Measurements from ENCODE around the gene PCMTD2.

PCMTD2 gene

GRCh38 chr20:64255361-64256281 lies at the start of gene PCMTD2:
Gene PCMTD2, plus strand, starts transcription at chr20:64255748. Its CDS starts 4,218 bp downstream, at chr20:64259966.
- TF ChIP-seq, protein P1, sequence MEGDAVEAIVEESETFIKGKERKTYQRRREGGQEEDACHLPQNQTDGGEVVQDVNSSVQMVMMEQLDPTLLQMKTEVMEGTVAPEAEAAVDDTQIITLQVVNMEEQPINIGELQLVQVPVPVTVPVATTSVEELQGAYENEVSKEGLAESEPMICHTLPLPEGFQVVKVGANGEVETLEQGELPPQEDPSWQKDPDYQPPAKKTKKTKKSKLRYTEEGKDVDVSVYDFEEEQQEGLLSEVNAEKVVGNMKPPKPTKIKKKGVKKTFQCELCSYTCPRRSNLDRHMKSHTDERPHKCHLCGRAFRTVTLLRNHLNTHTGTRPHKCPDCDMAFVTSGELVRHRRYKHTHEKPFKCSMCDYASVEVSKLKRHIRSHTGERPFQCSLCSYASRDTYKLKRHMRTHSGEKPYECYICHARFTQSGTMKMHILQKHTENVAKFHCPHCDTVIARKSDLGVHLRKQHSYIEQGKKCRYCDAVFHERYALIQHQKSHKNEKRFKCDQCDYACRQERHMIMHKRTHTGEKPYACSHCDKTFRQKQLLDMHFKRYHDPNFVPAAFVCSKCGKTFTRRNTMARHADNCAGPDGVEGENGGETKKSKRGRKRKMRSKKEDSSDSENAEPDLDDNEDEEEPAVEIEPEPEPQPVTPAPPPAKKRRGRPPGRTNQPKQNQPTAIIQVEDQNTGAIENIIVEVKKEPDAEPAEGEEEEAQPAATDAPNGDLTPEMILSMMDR (IDR thresholded peaks at IDR 0.05; ENCODE audit: low read depth, low read length): no peak
- peak within 1 kb of the TSS; percentile 79 to 83 for H3K4me3 ChIP-seq (replicated peaks in 1 of 2; ENCODE audit: low read depth in 2 of 2, low read length in 2 of 2)
- DNase-seq (ENCODE audit: low read depth in 2 of 2): peak; percentile 84 to 87

GRCh38 chr20:64206614-64207013 lies 48.9 kb upstream of the PCMTD2 start:
- DNase-seq (ENCODE audit: low read depth in 2 of 2): no peak
- TF ChIP-seq, protein P1 (IDR thresholded peaks at IDR 0.05; ENCODE audit: low read depth, low read length): no peak
- H3K4me3 ChIP-seq (replicated peaks in 1 of 2; ENCODE audit: low read depth in 2 of 2, low read length in 2 of 2): no peak overlapping the region

- TF ChIP-seq, protein P1 (IDR thresholded peaks at IDR 0.05; ENCODE audit: low read depth, low read length): no peak
- DNase-seq (ENCODE audit: low read depth in 2 of 2): no peak
- no peak overlapping the region for H3K4me3 ChIP-seq (replicated peaks in 1 of 2; ENCODE audit: low read depth in 2 of 2, low read length in 2 of 2)
These were observed 47.6 kb upstream of the PCMTD2 start for GRCh38 chr20:64207641-64208590.

- TF ChIP-seq, protein P1 (IDR thresholded peaks at IDR 0.05; ENCODE audit: low read depth, low read length): no peak
- no peak for DNase-seq (ENCODE audit: low read depth in 2 of 2)
- no peak overlapping the region for H3K4me3 ChIP-seq (replicated peaks in 1 of 2; ENCODE audit: low read depth in 2 of 2, low read length in 2 of 2)
These were observed 46.4 kb upstream of the PCMTD2 start for GRCh38 chr20:64209148-64209547.

- no peak overlapping the region for H3K4me3 ChIP-seq (replicated peaks in 1 of 2; ENCODE audit: low read depth in 2 of 2, low read length in 2 of 2)
- TF ChIP-seq, protein P1 (IDR thresholded peaks at IDR 0.05; ENCODE audit: low read depth, low read length): no peak
- no peak for DNase-seq (ENCODE audit: low read depth in 2 of 2)
These were observed 44.7 kb upstream of the PCMTD2 start for GRCh38 chr20:64210656-64211369.

Measured in cardiac fibroblast (primary cell).